Stimulated activated CD8-positive, alpha-beta memory T cell treated with anti-CD3 and anti-CD28 coated beads, Interleukin-4, amount 100 ng/mL, for 1 hour (primary cell): Measurements from ENCODE around the gene ABI3BP.
"Not testable (repeated sequence)": the region's sequence is repeated elsewhere in the genome, so short reads cannot be mapped to it uniquely, and the experiment has no call there.

ENCODE experiments used
- DNase-seq, 2 donors: peaks; one replicate each; pipeline ENCODE4 v3.0.0-alpha.2; 2020; ENCODE audit warnings: low read depth in 2 of 2, low spot score in 1 of 2

The ABI3BP gene

DNA sequence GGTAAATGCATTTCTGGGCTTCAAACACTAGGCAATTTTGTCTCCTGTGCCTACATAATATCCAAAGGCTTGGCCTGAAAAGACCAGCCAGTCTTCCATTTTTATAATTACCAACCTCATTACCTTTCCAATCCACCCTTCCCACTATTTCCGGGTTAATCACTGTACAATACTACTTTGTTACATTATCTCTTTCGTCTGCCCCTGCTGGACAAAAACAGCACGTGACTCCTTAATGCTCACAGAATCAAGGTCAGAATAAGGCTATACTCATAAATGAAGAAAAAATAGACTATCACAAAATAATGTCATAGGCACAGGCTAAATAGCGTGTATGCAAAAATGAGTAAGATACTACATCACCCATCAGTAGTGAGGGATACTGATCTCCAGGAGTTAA lies 40.1 kb downstream of the ABI3BP start:
- DNase-seq: no peak

DNA sequence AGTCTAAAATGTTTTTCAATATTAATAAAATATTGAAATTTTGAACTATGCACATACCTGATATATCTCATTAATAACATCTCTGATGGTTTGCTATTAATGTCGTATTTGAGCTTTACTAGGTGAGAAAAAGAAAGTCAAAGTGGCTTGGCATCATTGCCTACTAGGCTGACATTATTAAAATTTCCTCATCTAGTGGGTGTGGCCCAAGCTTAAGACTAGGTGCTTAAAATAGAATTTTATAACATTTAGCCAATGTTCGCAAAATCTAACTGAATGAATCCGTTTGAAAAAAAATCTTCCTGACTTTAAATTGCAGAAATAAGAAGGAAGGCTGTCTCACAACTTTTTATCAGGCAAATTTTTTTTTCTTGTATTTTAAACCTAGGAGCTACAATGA lies 46.1 kb downstream of the ABI3BP start:
- DNase-seq: no peak

DNA sequence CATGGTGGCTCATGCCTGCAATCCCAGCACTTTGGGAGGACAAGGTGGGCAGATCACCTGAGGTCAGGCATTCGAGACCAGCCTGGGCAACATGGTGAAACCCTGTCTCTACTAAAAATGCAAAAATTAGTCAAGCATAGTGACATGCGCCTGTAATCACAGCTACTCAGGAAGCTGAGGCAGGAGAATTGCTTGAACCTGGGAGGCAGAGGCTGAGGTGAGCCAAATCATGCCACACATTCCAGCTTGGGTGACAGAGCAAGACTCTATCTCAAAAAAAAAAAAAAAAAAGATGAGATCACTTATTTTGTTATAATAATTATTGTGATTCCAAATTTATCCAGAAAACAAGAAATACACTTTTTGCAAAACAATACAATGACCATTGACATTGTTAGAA lies 47.1 kb downstream of the ABI3BP start:
- not testable (repeated sequence) for DNase-seq

DNA sequence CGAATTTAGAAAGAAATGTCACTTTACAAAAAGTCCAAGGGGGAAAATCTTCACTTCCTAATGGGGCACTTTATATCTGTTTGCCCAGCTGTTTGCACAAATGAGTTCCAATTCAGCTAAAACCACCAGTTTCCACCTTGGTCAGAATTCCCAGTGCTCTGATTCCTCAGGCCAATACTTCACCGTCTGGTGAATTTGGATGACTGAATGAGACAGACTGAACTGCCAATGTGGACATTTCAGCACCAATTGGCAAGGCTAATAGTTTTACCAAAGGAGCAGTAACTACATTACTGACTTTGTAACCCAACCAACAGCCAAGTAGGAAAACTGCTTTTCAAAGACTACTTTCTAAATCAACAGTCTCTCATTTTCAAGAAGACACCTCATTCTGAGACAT lies 51.8 kb downstream of the ABI3BP start:
- no peak for DNase-seq

DNA sequence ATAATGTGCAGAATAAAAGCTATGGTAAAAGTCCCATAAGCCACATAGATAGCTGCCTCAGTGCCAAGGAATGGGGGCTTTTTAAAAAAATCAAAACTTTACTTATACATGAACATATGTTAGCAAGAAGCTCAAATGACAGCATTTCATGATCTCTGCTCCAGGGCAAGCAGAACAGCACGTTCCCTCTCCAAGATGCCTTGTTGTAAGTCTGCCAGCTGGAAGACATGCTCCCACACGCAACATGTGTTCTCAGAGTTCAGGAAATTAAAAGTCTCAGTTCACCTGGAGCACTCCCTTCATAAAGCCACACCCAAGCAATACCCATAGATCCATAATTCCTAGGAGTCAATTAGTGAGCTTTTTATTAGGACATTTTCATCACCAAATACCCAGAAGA lies 52.2 kb downstream of the ABI3BP start:
- no peak for DNase-seq

DNA sequence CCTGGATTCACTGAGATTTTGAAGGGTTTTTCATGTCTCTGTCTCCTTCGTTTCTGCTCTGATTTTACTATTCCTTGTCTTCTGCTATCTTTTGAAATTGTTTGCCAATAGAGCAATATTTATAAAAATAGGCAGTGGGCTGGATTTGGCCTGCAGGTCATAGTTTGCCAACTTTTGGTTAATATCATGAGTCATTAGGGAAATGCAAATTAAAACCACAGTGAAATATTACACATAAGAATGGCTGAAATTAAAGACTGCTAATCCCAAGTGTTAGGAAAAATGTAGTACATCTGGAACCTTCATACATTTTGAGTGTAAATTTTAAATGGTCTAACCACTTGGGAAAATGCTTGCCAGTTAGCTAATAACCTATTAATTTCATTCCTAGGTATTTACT lies 56.3 kb downstream of the ABI3BP start:
- no peak for DNase-seq

DNA sequence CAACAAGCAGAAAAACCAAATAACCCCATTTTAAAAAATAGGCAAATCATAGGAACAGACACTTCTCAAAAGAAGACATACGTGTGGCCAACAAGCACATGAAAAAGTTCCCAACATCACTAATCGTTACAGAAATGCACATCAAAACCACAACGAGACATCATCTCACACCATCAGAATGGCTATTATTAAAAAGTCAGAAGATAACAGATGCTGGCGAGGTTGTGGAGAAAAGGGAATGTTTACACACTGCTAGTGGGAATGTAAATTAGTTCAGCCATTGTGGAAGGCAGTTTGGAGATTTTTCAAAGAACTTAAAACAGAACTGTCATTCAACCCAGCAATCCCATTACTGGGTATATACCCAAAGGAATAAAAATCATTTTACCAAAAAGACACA lies 60.7 kb downstream of the ABI3BP start:
- DNase-seq: no peak

DNA sequence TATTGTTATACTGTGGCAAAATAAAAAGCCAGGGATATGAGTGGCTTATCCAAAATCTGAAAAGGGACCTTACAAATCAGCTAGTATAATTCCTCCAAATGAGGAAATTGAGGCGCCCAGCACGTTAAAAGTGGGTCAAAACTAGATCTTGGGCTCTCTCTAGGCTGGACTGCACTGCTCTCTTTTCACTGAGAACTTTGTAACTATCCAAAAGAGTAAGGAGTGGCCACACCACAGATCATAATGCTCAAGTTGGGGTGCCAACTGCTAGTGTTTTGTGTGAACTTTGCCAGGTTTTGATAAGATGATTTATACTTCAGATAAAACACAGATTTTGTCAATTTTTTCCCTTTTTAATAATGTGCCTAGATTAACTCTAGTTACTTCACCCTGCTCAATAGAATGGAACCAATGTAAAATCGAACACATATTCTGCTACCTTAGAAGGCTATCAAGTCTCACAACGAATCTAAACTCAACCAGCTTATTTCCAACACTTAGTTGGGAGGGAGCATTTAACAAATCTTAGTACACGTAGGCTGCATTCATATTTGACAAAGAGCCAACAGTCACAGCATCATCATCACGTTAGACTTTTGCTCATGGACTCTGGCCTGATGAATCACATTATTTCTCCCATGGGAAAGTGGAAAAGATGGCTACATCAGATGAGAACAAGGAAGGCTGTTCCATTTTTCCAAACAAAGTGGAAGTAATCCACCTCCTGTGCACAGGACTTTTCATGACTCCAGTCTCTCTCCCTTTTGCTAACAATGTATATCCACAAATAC lies 64.4 kb downstream of the ABI3BP start:
- DNase-seq: no peak

DNA sequence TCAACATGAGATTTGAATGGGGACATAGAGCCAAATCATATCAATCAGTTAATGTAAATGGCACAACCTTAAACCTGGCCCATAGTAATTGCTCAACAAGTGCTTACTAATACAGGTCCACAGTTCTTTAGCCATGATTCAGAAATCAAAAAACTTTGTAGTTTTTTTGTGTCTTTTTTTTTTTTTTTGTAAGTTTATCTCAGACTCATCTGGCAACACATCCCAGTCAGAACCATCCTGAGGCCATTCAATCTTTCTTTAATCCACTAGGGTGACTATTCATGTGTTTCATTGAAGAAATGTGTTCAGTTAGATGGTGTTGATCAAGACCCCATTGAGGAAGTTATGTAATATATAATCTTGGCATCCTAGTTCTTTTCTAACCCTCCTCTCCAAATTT lies 65.4 kb downstream of the ABI3BP start:
- DNase-seq: no peak

DNA sequence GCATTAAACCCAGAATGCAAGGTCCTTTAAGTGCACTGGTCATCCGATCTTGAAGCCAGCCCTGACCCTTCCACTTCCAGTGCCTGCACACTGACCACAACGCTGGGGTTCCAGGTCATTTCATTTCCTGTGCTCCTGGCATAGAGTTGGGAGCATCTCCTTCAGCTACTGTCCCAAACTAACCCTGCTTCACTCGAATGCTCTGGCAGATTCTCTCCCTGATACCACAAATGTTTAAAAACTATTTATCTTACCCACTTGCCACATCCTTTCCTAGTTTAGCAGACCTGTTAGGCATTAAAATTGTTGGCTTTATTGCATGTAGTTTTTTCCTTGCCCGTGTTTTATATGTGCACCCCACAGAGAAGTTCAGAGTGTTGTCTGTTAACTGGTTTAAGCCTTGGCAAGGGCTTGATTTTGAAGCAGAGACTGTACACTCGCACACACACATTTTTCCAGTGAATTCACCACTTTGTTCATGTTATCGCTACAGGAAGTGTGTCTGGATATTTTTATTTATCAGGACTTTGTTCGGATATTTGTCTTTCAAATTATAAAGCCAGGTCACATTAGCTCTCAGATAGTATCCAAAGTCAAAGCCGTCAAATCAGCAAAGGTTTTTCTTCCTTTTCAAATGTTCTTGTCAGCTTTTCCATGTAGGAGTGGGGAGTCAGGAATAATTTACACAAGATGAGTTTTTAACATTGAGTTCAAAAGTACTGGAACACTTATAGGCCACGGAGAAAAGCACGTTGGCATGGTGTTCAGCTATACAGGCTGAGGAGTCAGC lies 77.3 kb downstream of the ABI3BP start:
- DNase-seq: no peak

DNA sequence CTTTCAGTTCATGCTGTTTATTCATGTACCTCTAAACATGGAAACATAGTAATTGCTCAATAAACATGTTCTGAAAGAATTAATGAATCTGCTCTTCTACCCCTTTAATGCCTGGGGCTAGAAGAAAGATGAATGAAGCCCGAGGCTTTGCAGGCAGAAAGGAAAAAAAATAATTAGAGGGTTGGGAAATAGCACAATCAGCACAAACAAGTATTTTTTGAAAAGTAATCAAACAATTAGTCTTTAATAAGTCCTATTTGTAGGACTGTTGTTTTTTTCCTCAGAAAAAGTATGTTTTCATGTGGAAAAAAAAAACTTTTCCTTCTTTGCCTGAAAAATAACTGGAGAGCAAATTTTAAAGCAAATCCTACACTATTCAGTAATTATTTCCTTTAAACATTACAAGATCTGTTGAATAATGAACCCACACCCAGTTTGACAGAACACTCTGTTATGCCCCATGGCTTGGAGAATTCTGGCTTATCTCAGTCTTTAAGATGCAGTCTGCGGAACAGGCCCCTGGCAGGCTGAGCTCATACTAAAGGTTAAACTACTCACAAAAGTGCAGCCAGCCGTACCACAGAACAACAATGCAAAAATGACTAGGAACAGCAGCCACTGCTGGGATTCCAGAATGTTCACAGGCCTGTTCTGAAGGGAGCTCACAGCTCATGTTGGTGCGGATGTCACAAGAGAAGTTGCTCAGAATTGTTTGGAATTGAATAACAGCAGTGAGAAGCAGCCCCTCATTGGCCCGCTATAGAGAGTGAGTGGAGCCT lies 79.2 kb downstream of the ABI3BP start:
- no peak for DNase-seq

DNA sequence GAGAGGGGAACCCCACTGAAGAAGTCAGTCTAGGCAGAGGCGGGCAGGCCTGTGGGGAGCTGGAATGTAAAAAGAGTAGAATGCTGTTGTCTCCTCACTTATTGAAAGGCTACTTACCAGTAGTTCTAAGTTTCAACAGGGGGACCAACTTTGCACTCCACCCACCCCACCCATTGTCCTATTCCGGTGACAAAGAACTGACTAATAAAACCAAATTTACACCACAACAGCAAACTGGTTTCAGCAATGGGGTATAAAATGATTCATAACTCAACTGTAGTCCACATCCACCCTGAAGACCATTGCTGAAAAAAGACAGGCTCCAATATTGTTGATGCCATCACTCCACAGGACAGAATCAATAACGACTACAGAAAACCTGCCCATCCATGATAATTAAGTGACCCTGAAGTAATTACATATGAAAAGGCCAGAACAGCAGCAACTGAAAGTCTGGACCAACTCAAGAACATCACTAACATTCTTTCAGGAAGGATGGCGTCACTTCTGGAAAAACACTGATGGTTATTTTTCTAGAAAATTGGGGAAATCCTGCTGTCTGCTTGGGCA lies 80.2 kb downstream of the ABI3BP start:
- no peak for DNase-seq

DNA sequence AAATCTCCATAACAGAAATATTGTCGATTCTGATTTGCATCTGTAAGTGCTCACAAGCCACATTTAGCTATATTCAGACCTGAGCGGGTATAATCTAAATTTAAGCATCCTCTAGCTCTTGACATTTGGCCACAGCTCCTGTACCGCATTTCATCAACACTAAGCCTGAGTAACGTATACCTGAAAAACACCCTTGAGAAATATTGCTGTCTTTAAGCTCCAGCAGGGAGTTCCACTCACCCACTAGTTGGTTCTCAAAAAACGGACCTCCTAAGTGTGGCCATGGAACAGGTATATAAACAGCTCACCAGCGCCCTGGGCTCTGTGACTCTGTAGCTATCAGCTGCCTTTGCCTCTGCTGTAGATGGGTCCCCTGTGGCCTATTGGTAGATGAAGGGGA lies 80.7 kb downstream of the ABI3BP start:
- DNase-seq: no peak

DNA sequence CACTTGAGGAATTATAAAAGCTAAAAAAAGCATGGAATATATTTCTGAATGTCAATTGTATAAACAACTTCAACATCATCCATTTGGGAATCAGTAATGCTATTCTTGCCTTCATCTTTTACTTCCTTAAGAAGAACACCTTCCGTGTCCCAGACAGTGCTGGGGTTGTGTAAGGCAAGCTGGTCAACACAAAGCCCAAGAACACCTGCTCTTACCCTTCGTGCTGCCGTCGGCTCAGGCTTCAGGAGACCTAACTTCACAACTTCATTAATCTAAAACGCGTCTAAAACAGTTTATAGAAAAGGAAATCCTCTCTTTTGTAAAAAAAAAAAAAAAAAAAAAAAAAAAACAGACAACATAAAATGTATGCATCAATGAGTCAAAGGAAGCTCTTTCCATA lies 81.3 kb downstream of the ABI3BP start:
- no peak for DNase-seq

DNA sequence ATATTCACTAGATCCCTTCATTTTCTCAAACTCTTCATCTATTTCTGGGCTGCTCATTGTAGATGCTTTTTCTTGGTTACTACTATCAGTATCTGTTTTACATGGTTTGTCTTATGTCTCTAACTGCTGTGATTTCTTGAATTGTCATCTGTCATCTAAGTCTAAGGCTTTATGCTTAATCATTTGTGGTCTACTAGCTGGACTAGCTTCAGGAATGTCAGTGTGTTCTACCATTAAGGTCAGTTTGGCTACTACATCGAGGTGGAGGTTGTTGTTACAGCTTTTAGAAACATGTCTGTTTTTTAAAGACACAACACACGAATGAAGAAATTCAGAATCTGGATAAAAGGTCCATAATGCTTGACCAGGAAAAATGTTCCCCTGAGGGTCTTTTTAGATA lies 82.2 kb downstream of the ABI3BP start:
- DNase-seq: no peak

DNA sequence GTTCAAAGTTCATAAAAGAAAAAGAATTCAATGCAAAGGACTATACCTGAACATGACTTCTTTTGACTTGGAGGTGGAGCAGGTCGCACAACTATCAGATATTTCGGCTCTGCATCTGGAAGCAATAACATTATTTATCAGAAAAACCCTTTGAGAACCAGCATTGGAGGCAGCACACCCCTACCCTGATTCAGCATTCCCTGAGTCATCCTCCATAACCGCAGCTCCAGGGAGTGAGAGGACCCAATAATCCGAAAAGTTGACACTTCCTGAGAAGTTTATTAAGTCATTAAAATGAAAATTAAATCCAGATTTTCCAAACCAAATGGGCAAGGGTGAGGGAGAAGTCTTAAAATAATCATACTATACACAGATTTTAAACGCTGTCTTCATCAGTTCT lies 90.6 kb downstream of the ABI3BP start:
- no peak for DNase-seq

DNA sequence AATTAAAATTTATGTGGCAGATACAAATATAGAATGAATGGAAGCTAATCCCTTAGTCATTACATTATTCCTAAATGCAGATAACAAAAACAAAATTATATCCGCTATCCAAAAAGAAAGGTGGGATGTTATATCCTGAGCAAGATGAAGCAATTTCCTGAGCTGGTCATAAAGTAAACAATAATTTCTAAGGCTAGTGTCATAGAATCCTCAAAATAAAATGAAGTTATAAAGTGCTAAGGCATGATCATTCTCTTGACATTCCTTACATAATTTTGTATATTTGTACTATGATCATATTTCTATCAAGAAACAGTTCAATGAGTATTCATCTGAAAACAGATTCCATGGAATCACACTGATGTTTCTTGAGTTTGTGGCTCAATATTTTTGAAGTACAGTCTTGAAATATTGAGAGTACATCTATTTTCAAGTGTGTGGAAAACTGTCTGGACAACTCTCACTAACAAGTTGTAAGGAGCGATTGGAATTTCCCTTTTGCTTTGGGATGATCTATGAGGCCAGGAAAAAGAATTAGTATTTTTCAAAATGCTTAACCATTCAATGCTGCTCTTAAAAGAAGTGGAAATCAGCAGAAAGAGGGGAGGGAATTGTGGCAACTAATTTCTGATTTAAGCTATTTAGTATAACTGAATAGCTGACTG lies 92.4 kb downstream of the ABI3BP start:
- no peak for DNase-seq

DNA sequence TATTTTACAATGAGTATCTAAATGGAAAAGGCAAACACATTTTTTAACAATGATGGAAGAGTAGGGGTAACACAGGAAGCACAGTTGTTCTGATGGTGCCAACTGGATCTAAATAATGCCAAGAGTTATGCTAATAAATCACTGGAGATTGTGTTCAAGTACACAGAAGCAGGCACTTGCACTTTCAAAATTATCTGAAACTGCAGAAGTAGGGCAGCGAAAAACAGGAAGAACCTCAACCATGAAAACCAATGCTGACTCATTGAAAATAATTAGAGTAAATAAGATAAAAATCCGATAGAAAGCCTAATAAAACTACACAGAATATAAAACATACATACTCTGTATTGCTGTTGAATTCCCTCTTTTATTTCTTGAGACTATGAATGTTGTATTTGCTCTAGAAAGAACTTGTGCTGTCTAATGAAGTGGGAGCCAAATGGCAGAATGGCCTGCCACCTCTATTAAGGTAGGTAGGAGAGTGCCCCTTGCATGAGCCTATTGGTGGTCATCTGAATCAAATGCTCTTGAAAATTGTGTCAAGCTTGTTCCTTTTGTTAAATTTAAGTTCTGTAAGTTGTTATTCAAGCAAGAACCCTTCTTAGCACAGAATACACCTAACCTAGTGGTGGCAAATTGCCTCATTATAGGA lies 93.7 kb downstream of the ABI3BP start:
- DNase-seq: no peak

DNA sequence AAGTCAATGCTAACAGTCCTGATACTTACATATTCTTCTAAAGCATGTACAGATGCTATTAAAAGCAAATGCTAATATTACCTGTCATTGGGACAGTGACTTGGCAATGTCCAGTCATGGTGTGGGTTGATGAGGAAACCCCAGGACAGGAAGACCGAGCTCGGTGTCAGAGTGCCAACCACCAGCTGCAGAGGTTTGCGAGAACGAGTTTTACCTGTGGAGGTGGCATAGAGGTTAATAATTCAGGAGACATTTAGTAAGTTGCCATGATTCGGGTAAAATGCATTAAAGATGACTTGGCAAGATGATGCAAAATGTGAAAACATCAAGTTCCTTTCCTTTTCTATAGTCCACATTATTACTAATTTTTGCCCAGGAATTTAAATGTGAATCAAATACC lies 94.5 kb downstream of the ABI3BP start:
- DNase-seq: no peak

DNA sequence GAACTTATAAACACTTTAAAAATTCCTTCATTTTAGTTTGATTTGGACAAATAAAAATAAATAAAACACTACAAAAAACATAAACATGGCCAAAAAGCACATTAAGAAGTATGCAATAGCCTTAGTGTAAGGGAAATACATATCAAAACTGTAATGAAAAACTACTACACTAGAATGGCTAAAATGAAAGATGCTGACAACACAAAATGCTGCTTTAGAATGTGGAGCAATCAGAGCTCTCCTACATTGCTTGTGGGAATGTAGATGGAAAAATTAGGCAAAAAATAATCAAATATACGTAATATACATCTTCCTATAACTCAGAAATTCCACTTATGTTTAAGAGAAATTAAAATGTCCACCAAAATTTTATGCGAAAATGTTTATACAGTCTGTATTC lies 96.2 kb downstream of the ABI3BP start:
- DNase-seq: no peak

DNA sequence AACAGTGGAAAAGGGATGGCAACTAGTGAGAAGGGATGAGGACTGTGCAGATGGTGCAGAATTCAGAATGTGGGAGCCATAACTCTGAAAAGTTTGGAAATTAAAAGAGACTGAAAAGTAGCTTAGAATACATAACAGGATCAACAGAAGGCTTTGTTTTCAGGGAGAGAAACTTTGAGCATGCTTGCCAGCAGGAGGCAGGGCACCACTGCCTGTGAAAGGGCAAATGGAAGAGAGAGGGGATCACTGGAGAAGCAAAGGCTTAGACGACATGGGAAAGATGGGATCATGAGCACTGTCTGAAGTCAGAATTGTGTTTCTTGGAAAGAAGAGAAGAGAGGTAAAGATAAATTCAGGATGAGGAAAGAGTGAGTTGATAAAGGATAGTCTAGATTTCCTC lies 99.6 kb downstream of the ABI3BP start:
- DNase-seq: no peak
